Measurements from ENCODE around the gene RPIA.

- no peak for TF ChIP-seq CTCF (IDR thresholded peaks at IDR 0.05; ENCODE audit: low read depth, low read length, poor library complexity, severe bottlenecking)
- TF ChIP-seq EZH2phosphoT487 (IDR thresholded peaks at IDR 0.05; ENCODE audit: borderline replicate concordance, low read length) = no peak
Observed at GRCh38 chr2:88660622-88661021, 30.9 kb upstream of the RPIA start.
